Right atrium auricular region (tissue), 2 donors: ENCODE data around the gene TMEM39B. TPM values are rescaled to one million over a fixed set of nuclear protein-coding genes. Genes with fewer than 3 reads are reported as not detected.
"Not testable (repeated sequence)": the region's sequence is repeated elsewhere in the genome, so short reads cannot be mapped to it uniquely, and the experiment has no call there.

Experiments
- DNase-seq: peaks from one replicate; pipeline ENCODE4 v3.0.0-alpha.2; 2019; ENCODE audit warnings: low spot score
- H3K27ac ChIP-seq, 2 donors: fragments of 200-600 bp; sonication (generic); 1 replicate in 1 of 2; 2 replicates in 1 of 2; pipeline ENCODE4 v1.5.1; 2016 to 2019
- H3K27me3 ChIP-seq, 2 donors: fragments of 200-600 bp; sonication (generic); one replicate each; pipeline versions ENCODE4 v1.5.1 to v1.6.0; 2017 to 2019
- H3K36me3 ChIP-seq: fragments of 200-600 bp; sonication (generic); one replicate; pipeline ENCODE4 v1.5.1; 2016
- H3K4me1 ChIP-seq, 2 donors: fragments of 200-600 bp; sonication (generic); one replicate each; pipeline versions ENCODE4 v1.5.1 to v1.6.0; 2017 to 2019
- H3K4me3 ChIP-seq, 2 donors: fragments of 200-600 bp; sonication (generic); 1 replicate in 1 of 2; 2 replicates in 1 of 2; pipeline ENCODE4 v1.5.1; 2017 to 2019; ENCODE audit warnings: mild to moderate bottlenecking in 1 of 2, moderate library complexity in 1 of 2
- H3K9me3 ChIP-seq, 2 donors: fragments of 200-600 bp; sonication (generic); one replicate each; pipeline ENCODE4 v1.5.1; 2019
- microRNA-seq, 2 donors: library from miRNA; unstranded; fragments of <30 nt; microRNA quantifications; one replicate each; pipeline ENCODE4, GENCODE V29; 2016 to 2017; ENCODE audit warnings: borderline number of aligned reads in 2 of 2, borderline replicate concordance in 1 of 2
- total RNA-seq, 2 donors: library from RNA; depleted of rRNA; stranded (reverse); fragments of >200 nt; gene quantifications; one replicate each; pipeline ENCODE4 v1.1.0, GENCODE V29; 2016
- TF ChIP-seq, protein P1 (sequence below), 2 donors: fragments of 200-600 bp; sonication (generic); IDR thresholded peaks; one replicate each; pipeline ENCODE4 v1.5.1; 2019; ENCODE audit warnings: antibody characterized with exemption in 2 of 2

The TMEM39B gene
- total RNA-seq, 2 donors from 2014 or later: 3.2 to 5.0 TPM

DNA sequence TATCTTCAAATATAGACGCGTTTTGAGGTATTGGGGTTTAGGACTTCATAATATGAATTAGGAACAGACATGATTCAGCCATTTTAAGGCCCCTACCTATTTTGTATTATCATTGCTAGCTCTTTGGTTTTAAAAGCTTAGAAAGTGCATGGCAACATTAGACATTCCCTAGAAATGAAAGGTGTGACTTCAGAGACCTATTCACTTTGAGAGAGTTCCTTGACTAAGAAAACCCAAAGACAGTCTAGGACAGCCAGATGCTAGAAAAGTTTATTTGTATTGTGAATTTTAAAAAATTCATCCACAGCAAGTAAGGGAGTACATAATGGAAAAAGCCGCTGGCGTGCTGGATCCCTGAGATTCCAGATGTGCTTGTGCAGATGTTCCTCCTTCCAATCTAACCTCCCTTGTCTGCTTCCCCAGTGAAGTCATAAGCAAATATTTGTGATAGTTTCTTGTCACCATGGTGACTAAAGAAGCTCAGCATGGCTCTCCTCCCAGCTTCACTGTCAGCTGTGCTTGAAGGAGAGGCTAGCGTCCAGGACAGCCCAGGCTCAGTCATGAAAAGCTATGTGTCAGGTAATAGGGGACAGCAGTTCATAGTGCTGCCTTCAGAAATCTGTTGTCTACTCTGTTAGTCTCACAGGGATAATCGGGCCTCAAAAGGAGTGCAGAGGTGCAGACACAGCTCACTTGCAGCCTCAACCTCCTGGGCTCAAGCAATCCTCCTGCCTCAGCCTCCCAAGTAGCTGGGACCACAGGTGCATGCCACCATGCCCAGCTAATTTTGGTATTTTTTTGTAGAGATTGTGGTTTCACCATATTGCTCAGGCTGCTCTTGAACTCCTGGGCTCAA is 69.9 kb downstream of the TMEM39B start:
- Histone ChIP-seq H3K36me3 (peaks cover 4% of the 10 kb centered on the region), H3K9me3 (peaks cover 0 to 5% of the 10 kb centered on the region in 2 donors), H3K27ac (peak overlapping the region; percentile 20 to 53), H3K4me1 (peaks cover 0 to 36% of the 10 kb centered on the region in 2 donors), H3K27me3 (no peaks in the 10 kb centered on the region), H3K4me3 (no peak overlapping the region)
- TF ChIP-seq, protein P1, sequence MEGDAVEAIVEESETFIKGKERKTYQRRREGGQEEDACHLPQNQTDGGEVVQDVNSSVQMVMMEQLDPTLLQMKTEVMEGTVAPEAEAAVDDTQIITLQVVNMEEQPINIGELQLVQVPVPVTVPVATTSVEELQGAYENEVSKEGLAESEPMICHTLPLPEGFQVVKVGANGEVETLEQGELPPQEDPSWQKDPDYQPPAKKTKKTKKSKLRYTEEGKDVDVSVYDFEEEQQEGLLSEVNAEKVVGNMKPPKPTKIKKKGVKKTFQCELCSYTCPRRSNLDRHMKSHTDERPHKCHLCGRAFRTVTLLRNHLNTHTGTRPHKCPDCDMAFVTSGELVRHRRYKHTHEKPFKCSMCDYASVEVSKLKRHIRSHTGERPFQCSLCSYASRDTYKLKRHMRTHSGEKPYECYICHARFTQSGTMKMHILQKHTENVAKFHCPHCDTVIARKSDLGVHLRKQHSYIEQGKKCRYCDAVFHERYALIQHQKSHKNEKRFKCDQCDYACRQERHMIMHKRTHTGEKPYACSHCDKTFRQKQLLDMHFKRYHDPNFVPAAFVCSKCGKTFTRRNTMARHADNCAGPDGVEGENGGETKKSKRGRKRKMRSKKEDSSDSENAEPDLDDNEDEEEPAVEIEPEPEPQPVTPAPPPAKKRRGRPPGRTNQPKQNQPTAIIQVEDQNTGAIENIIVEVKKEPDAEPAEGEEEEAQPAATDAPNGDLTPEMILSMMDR (IDR thresholded peaks at IDR 0.05): no peak
- peak; percentile 74 for DNase-seq

DNA sequence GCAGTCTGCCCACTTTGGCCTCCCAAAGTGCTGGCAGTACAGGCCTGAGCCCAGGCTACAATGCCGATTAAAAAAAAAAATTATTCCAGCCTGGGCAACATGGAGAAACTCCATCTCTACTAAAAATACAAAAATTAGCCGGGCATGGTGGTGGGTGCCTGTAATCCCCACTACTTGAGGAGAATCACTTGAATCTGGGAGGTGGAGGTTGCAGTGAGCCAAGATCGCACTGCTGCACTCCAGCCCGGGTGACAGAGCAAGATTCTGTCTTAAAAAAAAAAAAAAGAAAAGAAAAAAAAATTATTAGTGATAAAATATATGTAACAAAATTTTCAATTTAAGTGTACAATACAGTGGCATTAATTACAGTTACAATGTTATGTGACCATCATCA is 70.6 kb downstream of the TMEM39B start:
- not testable (repeated sequence) for H3K4me3 ChIP-seq, DNase-seq, H3K27me3 ChIP-seq, H3K9me3 ChIP-seq, H3K36me3 ChIP-seq
- H3K27ac ChIP-seq: peak overlapping the region; percentile 20 to 53
- peaks cover 0 to 36% of the 10 kb centered on the region in 2 donors for H3K4me1 ChIP-seq

DNA sequence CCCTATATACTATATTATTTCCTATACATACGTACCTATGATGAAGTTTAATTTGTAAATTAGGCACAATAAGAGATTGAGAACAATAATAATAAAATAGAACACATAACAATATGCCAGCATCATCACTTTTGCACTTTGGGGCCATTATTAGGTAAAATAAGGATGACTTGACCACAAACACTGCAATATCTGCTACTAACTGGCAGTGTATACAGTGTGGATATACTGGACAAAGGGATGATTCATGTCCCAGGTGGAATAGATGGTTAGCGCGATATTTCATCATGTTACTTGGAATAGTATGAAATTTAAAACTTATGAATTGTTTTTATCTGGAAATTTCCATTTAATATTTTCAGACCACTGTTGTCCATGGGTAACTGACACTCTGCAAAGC is 71.3 kb downstream of the TMEM39B start:
- H3K36me3 ChIP-seq: peaks cover 4% of the 10 kb centered on the region
- H3K27ac ChIP-seq: peak overlapping the region in 1 of 2 donors; percentile 19
- H3K4me1 ChIP-seq: peaks cover 0 to 36% of the 10 kb centered on the region in 2 donors
- no peaks in the 10 kb centered on the region for H3K27me3 ChIP-seq
- TF ChIP-seq, protein P1 (IDR thresholded peaks at IDR 0.05): no peak
- H3K9me3 ChIP-seq: peaks cover 0 to 12% of the 10 kb centered on the region in 2 donors
- no peak for DNase-seq
- no peak overlapping the region for H3K4me3 ChIP-seq

DNA sequence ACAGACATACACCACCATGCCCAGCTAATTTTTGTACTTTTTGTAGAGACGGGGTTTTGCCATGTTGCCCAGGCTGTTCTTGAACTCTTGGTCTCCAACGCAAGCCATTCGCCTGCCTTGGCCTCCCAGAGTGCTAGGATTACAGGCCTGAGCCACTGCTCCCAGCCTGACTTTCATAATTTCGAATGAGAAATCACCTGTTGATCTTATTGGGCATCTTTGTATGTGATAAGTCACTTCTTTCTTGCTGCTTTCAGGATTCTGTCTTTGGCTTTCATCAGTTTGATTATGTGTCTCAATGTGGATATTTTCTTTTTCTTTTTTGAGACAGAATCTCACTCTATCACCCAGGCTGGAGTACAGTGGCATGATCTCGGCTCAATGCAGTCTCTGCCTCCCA is 75.1 kb downstream of the TMEM39B start:
- not testable (repeated sequence) for H3K36me3 ChIP-seq, H3K4me3 ChIP-seq, H3K27me3 ChIP-seq, H3K27ac ChIP-seq, DNase-seq
- Histone ChIP-seq H3K9me3 (peaks cover 0 to 13% of the 10 kb centered on the region in 2 donors), H3K4me1 (peaks cover 0 to 31% of the 10 kb centered on the region in 2 donors)

DNA sequence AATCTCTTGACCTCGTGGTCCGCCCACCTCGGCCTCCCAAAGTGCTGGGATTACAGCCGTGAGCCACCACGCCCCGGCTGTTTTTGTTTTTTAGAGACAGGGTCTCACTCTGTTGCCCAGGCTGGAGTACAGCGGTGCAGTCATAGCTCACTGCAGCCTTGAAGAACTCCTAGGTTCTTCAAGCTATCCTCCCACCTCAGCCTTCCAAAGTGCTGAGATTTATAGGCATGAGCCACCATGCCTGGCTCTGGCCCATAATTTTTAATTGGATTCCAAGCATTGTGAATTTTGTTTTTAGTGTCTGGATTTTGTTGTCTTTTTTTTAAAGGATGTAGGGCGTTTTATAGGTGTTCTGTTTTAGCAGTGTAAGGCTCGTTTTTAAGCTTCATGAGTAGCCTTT is 78.1 kb downstream of the TMEM39B start:
- H3K4me3 ChIP-seq: no peak overlapping the region
- peaks cover 0 to 19% of the 10 kb centered on the region in 2 donors for H3K4me1 ChIP-seq
- TF ChIP-seq, protein P1 (IDR thresholded peaks at IDR 0.05): no peak
- peaks cover 0 to 13% of the 10 kb centered on the region in 2 donors for H3K9me3 ChIP-seq
- H3K36me3 ChIP-seq: peaks cover 10% of the 10 kb centered on the region
- no peak overlapping the region for H3K27ac ChIP-seq
- DNase-seq: no peak
- H3K27me3 ChIP-seq: no peaks in the 10 kb centered on the region

DNA sequence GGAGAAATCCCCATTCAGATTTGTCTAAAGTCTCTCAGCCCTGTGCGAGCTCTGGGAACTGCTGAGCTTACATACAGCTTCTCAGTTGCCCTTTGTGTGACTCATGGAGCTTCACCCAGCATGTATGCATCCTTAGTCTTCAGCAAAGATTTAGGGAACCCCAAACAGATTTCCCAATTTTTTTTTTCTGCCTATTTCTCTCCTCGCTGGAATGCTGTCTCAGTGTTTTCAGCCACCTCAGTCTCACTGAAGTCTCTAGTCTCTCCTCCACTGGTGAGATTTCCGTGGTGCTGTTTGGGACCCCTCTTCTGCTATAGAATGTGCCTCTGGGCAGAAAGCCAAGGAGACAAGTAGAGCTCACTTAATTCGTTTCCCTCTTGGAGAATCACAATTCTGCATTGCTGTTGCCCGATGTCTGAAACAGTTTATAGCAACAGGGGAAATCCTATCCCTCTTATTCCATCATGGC is 78.6 kb downstream of the TMEM39B start:
- no peak overlapping the region for H3K27ac ChIP-seq
- peaks cover 15% of the 10 kb centered on the region for H3K36me3 ChIP-seq
- peaks cover 0 to 19% of the 10 kb centered on the region in 2 donors for H3K4me1 ChIP-seq
- TF ChIP-seq, protein P1 (IDR thresholded peaks at IDR 0.05): no peak
- H3K27me3 ChIP-seq: no peaks in the 10 kb centered on the region
- H3K9me3 ChIP-seq: peaks cover 0 to 13% of the 10 kb centered on the region in 2 donors
- no peak for DNase-seq
- no peak overlapping the region for H3K4me3 ChIP-seq

Small RNA genes within 50 kb of the gene (microRNA-seq; reads per million reads assigned to microRNA genes)
- 0 reads per million in 2 donors for gene MIR5585

Other genes with a start within 250 kb of the TMEM39B start
- gene PTP4A2, start 134.6 kb upstream of the TMEM39B start, total RNA-seq: 100 to 1,000 TPM; 261 to 319 TPM
- 10 to 100 TPM; 44.5 to 47.2 TPM for gene KHDRBS1, start 59.1 kb upstream of the TMEM39B start, total RNA-seq
- gene KPNA6, start 35.1 kb downstream of the TMEM39B start, total RNA-seq: 10 to 100 TPM; 47.3 to 54.6 TPM
- 10 to 100 TPM; 16.1 to 29.4 TPM for gene TXLNA, start 106.7 kb downstream of the TMEM39B start, total RNA-seq
- 10 to 100 TPM in 1 of 2 donors, 1 to 10 TPM in 1; 9.5 to 11.2 TPM for gene CCDC28B, start 127.7 kb downstream of the TMEM39B start, total RNA-seq
- 1 to 10 TPM in 1 of 2 donors, under 1 TPM in 1; 0.48 to 1.3 TPM for gene IQCC, start 132.7 kb downstream of the TMEM39B start, total RNA-seq
- gene DCDC2B, start 136.2 kb downstream of the TMEM39B start, total RNA-seq: not detected
- 1 to 10 TPM; 8.1 to 8.9 TPM for gene TMEM234, start 149.4 kb downstream of the TMEM39B start, total RNA-seq
- gene EIF3I, start 149.5 kb downstream of the TMEM39B start, total RNA-seq: 100 to 1,000 TPM; 123 to 131 TPM
- gene FAM167B, start 174.3 kb downstream of the TMEM39B start, total RNA-seq: 1 to 10 TPM; 2.1 to 6.4 TPM
- gene LCK, start 178.3 kb downstream of the TMEM39B start, total RNA-seq: under 1 TPM; 0.74 to 0.98 TPM
- 10 to 100 TPM; 21.8 to 28.0 TPM for gene HDAC1, start 219.1 kb downstream of the TMEM39B start, total RNA-seq